Measurements from ENCODE around the gene SPRY4. TPM values are rescaled to one million over a fixed set of nuclear protein-coding genes. Genes with fewer than 3 reads are reported as not detected.

SPRY4 gene
- total and polyA plus RNA-seq, 2 of the 13 experiments (the other 11 are each of a cell fraction or from before 2014, with no cell fraction given): 8.9 to 17.8 TPM

- TF ChIP-seq ZNF747 (CRISPR knock-in tag; IDR thresholded peaks at IDR 0.05; ENCODE audit: borderline replicate concordance): no peak
- TF ChIP-seq MYPOP (CRISPR knock-in tag; IDR thresholded peaks at IDR 0.05): no peak
- no peak for TF ChIP-seq REXO4 (CRISPR knock-in tag; IDR thresholded peaks at IDR 0.05; ENCODE audit: borderline replicate concordance)
Observed at GRCh38 chr5:142343531-142343930, 18.7 kb upstream of the SPRY4 start (continued).

- H3K36me3 ChIP-seq (replicated peaks in 1 of 2; ENCODE audit: control insufficient read depth in 1 of 2, insufficient read depth in 2 of 2, low read length in 2 of 2): no peaks in the 10 kb centered on the region
- H3K79me2 ChIP-seq (ENCODE audit: insufficient read depth, low read length): no peaks in the 10 kb centered on the region
- no peaks in the 10 kb centered on the region for H4K20me1 ChIP-seq (ENCODE audit: insufficient read depth, low read length)
- intact Hi-C loops (cut with micrococcal nuclease; ENCODE audit: unreplicated experiment) (no loop called here), in situ Hi-C loops (cut with HindIII; ENCODE audit: extremely low pct_ligation_motif_present, low pct_unique_long_range_greater_than_20kb) (no loop called here)
- TSS peak; percentile 84 for BruUV-seq (replicated peaks)
- peak overlapping the region; percentile 64 for H3K9ac ChIP-seq (ENCODE audit: insufficient read depth, low read depth, low read length)
- DNase-seq (ENCODE audit: low spot score) (peak; percentile 82), FAIRE-seq (peak; percentile 66), ATAC-seq (peak; percentile 97)
- peak overlapping the region; percentile 89 for H3K4me2 ChIP-seq (ENCODE audit: low read depth, low read length)
- peaks cover 39% of the 10 kb centered on the region for H3K4me1 ChIP-seq (ENCODE audit: insufficient read depth, low read length)
- H3K27me3 ChIP-seq (ENCODE audit: control insufficient read depth in 1 of 2, insufficient read depth in 2 of 2, low read length in 2 of 2): no peaks in the 10 kb centered on the region
- ChIA-PET POLR2A (interaction anchor here (0.8 to 2.7 kb wide), 11 partner anchors 10 to 373 kb away, joined by 3 to 31 read pairs (median 8); partner anchors contain the start of genes RNF14 and SPRY4), CTCF (ENCODE audit: low intra/inter-chr PET ratio, low total read pairs) (no interaction called here)
- peaks cover 20% of the 10 kb centered on the region for H3K9me3 ChIP-seq (ENCODE audit: low read length)
- 24% methylated on average over 10 of the region's 16 CpGs for WGBS (ENCODE audit: low lambda C conversion rate)
- peak overlapping the region; percentile 10 to 54 (median 39); a peak in 4 of 6 replicates for H3K4me3 ChIP-seq (replicated peaks in 1 of 3; ENCODE audit: insufficient read depth in 1 of 3, low read depth in 2 of 3, low read length in 3 of 3)
- H2AFZ ChIP-seq (ENCODE audit: low read length): peak overlapping the region; percentile 71
- peak overlapping the region; percentile 84 for H3K27ac ChIP-seq (ENCODE audit: extremely low read length, insufficient read depth, low read length)
- TF ChIP-seq DRAP1 (CRISPR knock-in tag; IDR thresholded peaks at IDR 0.05) (peak; percentile 81), IRF1 (CRISPR knock-in tag; IDR thresholded peaks at IDR 0.05; ENCODE audit: low read depth) (no peak), KLF6 (CRISPR knock-in tag; IDR thresholded peaks at IDR 0.05) (0 out of 2 replicates have a peak, but pooled peaks have one; percentile 25), RELA (CRISPR knock-in tag; IDR thresholded peaks at IDR 0.05) (no peak), TEF (CRISPR knock-in tag; IDR thresholded peaks at IDR 0.05) (0 out of 2 replicates have a peak, but pooled peaks have one; percentile 37), RXRA (CRISPR knock-in tag; IDR thresholded peaks at IDR 0.05) (peak; percentile 80), ZNF343 (CRISPR knock-in tag; IDR thresholded peaks at IDR 0.05) (peak; percentile 78; the same call in 1 of the 2 replicates), FOXC1 (CRISPR knock-in tag; IDR thresholded peaks at IDR 0.05; ENCODE audit: borderline replicate concordance) (no peak), MYC (CRISPR knock-in tag; IDR thresholded peaks at IDR 0.05; ENCODE audit: borderline replicate concordance) (peak; percentile 60; the same call in 1 of the 2 replicates), RNF219 (CRISPR knock-in tag; IDR thresholded peaks at IDR 0.05) (no peak)
Observed at GRCh38 chr5:142342128-142342981, 17.5 kb upstream of the SPRY4 start.

Measured in HepG2 (cell line).